ENCODE data around the gene REEP3.

The REEP3 gene

GRCh38 chr10:63553031-63553430 lies 31.8 kb downstream of the REEP3 start:
- TF ChIP-seq REST (IDR thresholded peaks at IDR 0.05; ENCODE audit: insufficient read depth in 1 of 2, low read depth in 2 of 2, low read length in 2 of 2) = no peak
- no peak for TF ChIP-seq POLR2AphosphoS5 (IDR thresholded peaks at IDR 0.05; ENCODE audit: low read depth, low read length)
- TF ChIP-seq TAF1 (IDR thresholded peaks at IDR 0.05; ENCODE audit: borderline replicate concordance, insufficient read depth, low read length) = no peak
- TF ChIP-seq SIN3A (IDR thresholded peaks at IDR 0.05; ENCODE audit: borderline replicate concordance, insufficient read depth, low read length) = no peak
- TF ChIP-seq FOXP2 (optimal IDR thresholded peaks at IDR 0.05; ENCODE audit: borderline replicate concordance, extremely low read depth, extremely low read length, insufficient read depth) = no peak

- no peak for TF ChIP-seq FOXP2 (optimal IDR thresholded peaks at IDR 0.05; ENCODE audit: borderline replicate concordance, extremely low read depth, extremely low read length, insufficient read depth)
- TF ChIP-seq REST (IDR thresholded peaks at IDR 0.05; ENCODE audit: insufficient read depth in 1 of 2, low read depth in 2 of 2, low read length in 2 of 2) = no peak
- TF ChIP-seq SIN3A (IDR thresholded peaks at IDR 0.05; ENCODE audit: borderline replicate concordance, insufficient read depth, low read length) = no peak
- no peak for TF ChIP-seq TAF1 (IDR thresholded peaks at IDR 0.05; ENCODE audit: borderline replicate concordance, insufficient read depth, low read length)
- TF ChIP-seq POLR2AphosphoS5 (IDR thresholded peaks at IDR 0.05; ENCODE audit: low read depth, low read length) = no peak
Measured at GRCh38 chr10:63553473-63553872, 32.3 kb downstream of the REEP3 start.

- TF ChIP-seq FOXP2 (optimal IDR thresholded peaks at IDR 0.05; ENCODE audit: borderline replicate concordance, extremely low read depth, extremely low read length, insufficient read depth) (no peak), POLR2AphosphoS5 (IDR thresholded peaks at IDR 0.05; ENCODE audit: low read depth, low read length) (no peak), TAF1 (IDR thresholded peaks at IDR 0.05; ENCODE audit: borderline replicate concordance, insufficient read depth, low read length) (no peak), SIN3A (IDR thresholded peaks at IDR 0.05; ENCODE audit: borderline replicate concordance, insufficient read depth, low read length) (no peak), REST (IDR thresholded peaks at IDR 0.05; ENCODE audit: insufficient read depth in 1 of 2, low read depth in 2 of 2, low read length in 2 of 2) (no peak)
Measured at GRCh38 chr10:63554657-63555056, 33.5 kb downstream of the REEP3 start.

GRCh38 chr10:63555330-63555729 lies 34.1 kb downstream of the REEP3 start:
- TF ChIP-seq POLR2AphosphoS5 (IDR thresholded peaks at IDR 0.05; ENCODE audit: low read depth, low read length) = no peak
- no peak for TF ChIP-seq TAF1 (IDR thresholded peaks at IDR 0.05; ENCODE audit: borderline replicate concordance, insufficient read depth, low read length)
- TF ChIP-seq REST (IDR thresholded peaks at IDR 0.05; ENCODE audit: insufficient read depth in 1 of 2, low read depth in 2 of 2, low read length in 2 of 2) = no peak

GRCh38 chr10:63558132-63558784 lies 37.1 kb downstream of the REEP3 start:
- TF ChIP-seq SIN3A (IDR thresholded peaks at IDR 0.05; ENCODE audit: borderline replicate concordance, insufficient read depth, low read length) (no peak), TAF1 (IDR thresholded peaks at IDR 0.05; ENCODE audit: borderline replicate concordance, insufficient read depth, low read length) (no peak), REST (IDR thresholded peaks at IDR 0.05; ENCODE audit: insufficient read depth in 1 of 2, low read depth in 2 of 2, low read length in 2 of 2) (no peak), FOXP2 (optimal IDR thresholded peaks at IDR 0.05; ENCODE audit: borderline replicate concordance, extremely low read depth, extremely low read length, insufficient read depth) (no peak), POLR2AphosphoS5 (IDR thresholded peaks at IDR 0.05; ENCODE audit: low read depth, low read length) (no peak)
